ENCODE data around the gene GRAMD1B.

The GRAMD1B gene

DNA sequence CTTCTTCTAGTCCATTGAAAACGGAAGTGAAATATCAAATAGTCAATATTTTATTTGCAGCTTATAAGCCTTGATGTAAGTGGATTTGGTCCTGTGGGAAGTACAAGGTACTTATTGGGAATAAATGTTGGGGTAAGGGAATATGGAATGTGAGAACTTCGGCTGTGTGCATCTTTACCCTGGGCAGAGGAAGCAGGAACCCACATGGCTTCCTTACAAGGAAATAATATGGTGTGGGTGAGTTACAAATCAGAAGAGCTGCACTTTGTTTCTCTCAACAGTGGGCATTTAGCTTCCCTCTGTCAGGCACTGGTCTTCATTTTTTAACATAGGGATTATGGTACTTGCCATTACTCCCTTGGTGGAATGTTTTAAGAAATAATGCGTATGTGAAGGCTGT is 146.4 kb downstream of the GRAMD1B start:
- H3K4me3 ChIP-seq (ENCODE audit: low read length): no peak overlapping the region
- no peak for DNase-seq (ENCODE audit: low read depth, low spot score)

DNA sequence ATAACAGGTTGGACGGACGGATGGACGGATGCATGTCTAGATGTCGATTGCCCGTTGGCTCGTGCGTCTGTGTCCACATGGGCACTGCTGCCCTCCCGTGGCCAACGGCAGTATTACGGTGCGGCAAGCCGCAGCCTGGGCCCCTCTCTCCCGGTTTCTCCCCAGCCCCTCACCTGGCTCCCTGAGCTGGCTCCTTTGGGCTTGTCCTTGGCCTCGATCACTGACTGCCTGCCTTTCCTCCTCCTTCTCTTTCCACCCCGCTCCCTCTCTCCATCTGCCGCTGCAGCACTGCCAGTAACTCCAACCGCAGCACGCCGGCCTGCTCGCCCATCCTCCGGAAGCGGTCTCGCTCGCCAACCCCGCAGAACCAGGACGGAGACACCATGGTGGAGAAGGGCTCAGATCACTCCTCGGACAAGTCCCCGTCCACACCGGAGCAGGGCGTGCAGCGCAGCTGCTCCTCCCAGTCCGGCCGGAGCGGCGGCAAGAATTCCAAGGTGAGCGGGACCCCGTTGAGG is 147.1 kb downstream of the GRAMD1B start:
- H3K4me3 ChIP-seq (ENCODE audit: low read length): no peak overlapping the region
- no peak for DNase-seq (ENCODE audit: low read depth, low spot score)

DNA sequence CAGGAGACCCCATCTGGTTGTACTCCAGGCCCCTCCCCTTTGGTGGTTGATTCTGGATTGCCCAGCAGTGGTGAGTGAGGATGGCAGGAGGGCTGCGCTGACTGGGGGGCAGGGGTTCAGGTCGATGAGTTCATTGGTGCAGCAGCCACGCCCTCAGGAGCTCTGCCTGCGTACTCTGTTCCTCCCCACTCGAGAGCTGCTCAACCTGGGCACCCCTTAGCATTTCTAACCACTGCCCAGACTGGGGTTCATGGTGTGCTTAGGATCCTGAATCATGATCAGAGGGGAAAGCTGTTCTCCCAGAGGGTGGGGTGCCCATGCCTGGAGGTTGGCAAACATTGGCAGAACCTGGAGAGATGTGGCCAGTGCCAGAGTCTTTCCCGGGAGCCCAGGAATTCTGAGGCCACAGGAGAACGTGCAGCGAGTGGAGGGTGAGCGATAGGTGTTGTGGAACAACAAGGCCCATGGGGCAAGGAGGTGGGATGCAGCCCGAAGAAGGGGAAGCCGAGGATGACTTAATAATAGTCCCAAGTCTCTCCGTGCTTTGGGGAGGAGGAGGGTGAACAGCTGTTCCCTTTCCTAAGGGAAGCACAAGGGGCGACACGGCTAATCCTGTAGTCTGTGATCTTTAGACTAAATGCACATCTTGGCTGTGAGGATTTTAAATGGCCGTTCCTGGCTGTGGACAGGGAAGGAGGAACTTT is 148.9 kb downstream of the GRAMD1B start:
- H3K4me3 ChIP-seq (ENCODE audit: low read length): no peak overlapping the region
- no peak for DNase-seq (ENCODE audit: low read depth, low spot score)

DNA sequence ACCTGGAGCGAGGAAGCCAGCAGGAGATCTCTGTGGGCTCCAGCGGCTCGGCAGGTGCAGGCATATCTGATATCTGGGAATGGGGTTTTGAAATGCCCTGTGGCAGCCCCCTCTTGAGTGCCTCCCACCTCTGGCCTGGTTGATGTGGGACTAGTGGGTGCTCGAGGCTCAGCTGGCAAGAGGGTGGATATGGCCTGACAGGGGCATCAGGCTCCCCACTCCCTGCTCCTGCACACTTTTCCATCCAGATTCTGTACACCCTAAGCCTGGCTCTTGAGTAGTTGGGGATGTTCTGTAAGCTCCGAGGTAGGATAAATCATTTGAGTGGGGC is 149.4 kb downstream of the GRAMD1B start:
- DNase-seq (ENCODE audit: low read depth, low spot score): no peak

DNA sequence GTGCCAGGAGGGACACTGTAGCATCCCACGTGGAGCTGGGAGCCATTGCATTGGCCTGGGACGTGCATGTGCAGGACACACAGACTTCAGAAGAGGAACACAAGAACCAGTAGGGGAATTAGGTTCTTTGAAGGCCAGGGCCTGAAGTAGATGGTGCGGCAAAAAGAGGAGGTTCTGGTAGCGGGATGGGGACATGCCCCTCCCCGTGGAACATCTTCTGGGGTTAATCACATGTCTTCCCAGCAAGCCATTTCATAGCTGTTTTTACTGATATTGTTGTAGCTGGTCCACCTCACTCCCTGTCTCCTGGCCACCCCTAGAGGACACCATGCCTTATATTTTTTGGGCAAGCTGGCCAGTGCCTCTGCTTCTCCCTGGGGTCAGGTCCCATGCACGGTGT is 150.1 kb downstream of the GRAMD1B start:
- no peak overlapping the region for H3K4me3 ChIP-seq (ENCODE audit: low read length)
- DNase-seq (ENCODE audit: low read depth, low spot score): no peak

More for the DNA sequence above, 149.4 kb downstream of the GRAMD1B start:
- H3K4me3 ChIP-seq (ENCODE audit: low read length): no peak overlapping the region

DNA sequence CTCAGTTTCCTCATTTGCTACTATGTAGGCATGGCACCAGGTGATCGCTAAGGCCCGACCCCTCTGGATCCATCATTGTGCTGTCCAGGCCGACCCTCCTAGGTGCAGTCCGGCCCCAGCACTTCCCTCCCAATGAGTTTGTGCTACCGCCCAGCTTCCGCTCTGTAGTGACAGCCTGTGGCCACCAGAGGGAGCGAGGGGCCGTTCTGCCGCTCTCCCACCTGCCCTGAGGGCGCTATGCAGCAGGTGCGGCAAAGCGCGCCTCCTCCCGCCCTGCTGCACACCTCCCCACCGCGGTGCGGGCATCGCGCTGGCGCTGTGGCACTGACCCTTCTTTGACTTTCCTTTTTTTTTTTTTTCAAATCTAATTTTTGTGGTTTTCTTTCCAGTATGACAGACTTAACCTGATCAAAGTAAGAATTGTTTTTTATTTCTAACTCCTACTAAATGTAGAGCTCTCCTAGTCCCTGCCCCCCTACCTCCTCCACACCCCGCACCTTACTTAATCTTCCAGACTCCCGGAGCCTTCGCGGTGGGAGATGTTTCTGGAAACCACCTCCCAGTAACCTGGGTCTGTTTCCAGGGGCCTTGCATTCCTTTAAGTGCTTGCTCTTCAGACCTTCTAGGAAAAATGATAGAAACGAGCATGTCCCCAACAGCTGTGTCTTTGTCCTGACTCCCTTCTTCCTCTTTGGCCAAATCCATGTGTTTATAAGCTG is 150.6 kb downstream of the GRAMD1B start:
- H3K4me3 ChIP-seq (ENCODE audit: low read length): no peak overlapping the region
- DNase-seq (ENCODE audit: low read depth, low spot score): peak; percentile 41

DNA sequence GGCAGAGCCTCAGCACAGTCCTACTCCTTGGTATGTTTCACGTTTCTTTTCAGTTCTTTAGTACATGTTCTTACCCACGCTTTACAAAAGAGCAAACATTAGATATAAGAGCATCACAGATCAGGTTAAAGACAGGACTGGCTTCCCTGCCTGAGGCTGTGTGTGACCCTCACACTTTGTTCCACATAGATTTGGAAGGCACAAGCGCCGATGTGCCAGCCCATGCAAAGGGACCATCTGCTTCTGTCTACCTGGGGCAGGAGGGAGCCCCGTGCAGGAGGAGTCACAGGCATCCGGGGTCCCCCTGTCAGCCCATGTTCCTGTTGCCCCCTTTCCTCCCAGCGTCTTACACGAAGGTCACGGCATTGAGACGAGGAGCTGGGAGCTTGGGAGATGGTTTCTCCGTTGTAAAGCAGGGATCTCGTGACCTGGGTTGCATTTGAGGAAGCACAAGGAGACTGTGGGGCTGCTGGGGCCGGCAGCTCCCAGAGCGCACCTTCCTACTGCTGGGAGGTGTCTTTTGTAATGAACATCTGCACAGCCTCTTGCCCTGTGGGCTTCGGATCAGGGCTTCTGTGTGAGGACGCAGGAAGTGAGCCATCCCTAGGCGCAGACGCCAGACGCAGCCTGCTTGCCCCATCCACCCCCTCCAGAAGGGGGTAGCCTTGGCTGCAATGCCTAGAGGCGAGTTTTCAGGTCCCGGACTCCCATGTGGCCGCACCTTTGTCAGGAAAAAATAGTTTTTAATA is 151.8 kb downstream of the GRAMD1B start:
- DNase-seq (ENCODE audit: low read depth, low spot score): no peak
- H3K4me3 ChIP-seq (ENCODE audit: low read length): no peak overlapping the region

DNA sequence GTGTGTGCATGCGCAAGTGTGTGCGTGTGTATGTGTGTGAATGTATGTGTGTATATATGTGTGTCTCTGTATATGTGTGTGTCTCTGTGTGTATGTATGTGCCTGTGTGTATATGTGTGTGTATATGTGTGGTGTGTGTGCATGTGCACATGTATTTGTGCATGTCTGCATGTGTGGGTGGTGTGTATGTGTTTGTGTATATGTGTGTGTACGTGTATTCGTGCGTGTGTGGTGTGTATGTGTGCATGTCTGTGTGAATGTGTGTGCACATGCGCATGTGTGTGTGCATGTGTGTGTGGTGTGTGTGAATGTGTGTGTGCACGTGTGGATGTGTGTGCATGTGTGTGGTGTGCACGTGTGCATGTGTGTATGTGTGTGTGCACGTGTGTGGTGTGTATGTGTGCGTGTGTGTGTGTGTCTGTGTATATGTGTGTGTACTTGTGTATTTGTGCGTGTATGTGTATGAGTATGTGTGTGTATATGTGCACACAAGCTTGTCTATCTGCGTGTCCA is 153.0 kb downstream of the GRAMD1B start:
- no peak for DNase-seq (ENCODE audit: low read depth, low spot score)
- H3K4me3 ChIP-seq (ENCODE audit: low read length): no peak overlapping the region

DNA sequence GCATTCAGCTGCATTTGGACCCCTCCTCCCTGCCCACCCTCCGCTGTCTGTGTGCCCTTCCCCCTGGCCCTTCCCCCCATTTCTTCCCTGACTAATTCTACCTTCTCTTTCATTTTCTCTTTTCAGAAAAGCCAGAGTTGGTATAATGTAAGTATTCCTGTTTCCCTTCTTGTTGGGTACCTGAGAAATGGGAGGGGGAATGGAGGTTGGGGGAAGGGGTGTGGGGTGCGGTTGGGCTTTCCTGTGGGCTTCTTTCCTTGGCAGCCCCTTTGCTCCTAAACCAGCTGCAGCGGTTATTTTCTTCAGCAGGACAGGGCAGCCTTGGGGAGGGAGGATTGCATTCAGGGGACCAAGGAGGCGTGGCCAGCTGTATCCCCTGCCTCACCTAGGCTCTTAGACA is 154.1 kb downstream of the GRAMD1B start:
- no peak for DNase-seq (ENCODE audit: low read depth, low spot score)
- no peak overlapping the region for H3K4me3 ChIP-seq (ENCODE audit: low read length)

DNA sequence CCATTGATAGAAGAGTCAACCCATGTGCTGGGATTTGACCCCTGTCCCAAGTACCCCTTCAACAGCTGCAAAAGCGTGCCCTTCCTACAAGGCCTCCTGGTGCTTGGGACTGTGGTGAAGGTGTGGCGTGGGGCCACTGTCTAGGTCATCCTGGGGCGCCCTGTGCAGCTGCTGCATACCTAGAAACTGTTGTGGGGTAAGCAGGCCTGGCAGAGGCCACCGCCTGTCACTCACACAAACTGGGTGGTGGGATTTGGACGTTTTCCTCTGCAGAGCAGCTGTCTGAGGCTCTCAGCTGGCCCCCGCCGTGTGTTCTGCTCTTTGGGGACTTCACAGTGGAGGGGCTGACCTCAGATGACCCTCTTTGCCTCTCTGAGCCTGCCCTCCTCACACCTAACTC is 154.7 kb downstream of the GRAMD1B start:
- H3K4me3 ChIP-seq (ENCODE audit: low read length): no peak overlapping the region
- DNase-seq (ENCODE audit: low read depth, low spot score): no peak

DNA sequence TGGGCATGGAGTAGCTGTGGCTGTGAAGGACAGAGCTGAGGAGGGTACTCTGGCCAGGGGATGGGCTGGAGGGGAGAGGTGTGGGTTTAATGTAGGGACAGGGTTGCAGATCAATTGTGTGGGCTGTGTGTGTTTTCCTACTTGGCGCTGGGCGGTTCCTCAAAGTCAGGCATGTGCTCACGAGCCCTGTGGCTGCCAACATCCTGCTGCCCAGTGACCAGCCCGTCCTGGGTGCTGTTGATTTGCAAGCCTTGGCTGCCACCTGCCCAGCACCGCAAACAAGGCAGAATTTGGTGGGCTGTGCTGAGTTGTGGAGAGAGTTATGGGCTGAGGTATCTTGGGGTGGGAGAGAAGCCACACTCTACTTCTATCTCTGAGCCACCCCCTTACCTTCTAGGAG is 155.1 kb downstream of the GRAMD1B start:
- no peak overlapping the region for H3K4me3 ChIP-seq (ENCODE audit: low read length)

DNA sequence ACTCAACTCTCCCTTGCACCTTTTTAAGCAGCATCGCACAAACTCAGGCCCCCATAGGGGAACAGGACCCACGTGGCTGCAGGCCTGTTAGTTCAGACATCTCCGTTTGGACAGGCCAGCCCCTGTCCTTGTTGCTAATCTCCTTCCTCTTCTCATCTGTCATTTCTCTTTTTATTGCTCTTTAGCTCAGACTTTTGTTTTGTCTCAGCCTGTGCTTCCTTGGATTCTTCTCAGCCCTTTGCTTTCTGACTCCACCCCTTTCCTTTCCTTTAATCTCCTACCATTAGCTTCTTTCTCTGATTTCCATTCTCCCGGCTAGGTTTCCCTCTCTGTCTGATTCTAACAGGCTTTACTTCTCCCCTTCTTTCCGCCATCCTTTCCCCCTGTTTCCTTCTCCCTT is 155.6 kb downstream of the GRAMD1B start:
- no peak for DNase-seq (ENCODE audit: low read depth, low spot score)
- no peak overlapping the region for H3K4me3 ChIP-seq (ENCODE audit: low read length)

More for the DNA sequence above, 155.1 kb downstream of the GRAMD1B start:
- no peak for DNase-seq (ENCODE audit: low read depth, low spot score)

DNA sequence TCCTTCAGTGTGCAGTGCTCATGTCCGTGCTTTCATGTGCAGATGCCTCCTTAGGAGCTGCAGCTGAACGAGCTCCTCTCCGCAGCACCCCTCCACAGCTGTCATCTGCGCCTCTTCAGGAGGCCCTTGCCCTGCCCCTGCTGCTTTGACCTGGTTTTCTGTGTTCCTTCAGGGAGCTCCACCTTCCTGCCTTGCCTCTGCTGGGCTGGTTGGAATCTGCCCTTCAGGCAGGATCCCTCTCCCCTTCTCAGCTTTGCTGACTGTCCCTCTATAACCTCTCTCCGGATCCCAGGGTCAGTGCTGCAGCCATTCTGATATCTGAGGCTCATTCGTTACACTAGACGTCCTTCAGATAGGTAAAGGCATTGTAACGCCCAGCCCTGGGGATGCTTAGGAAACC is 156.5 kb downstream of the GRAMD1B start:
- no peak overlapping the region for H3K4me3 ChIP-seq (ENCODE audit: low read length)

DNA sequence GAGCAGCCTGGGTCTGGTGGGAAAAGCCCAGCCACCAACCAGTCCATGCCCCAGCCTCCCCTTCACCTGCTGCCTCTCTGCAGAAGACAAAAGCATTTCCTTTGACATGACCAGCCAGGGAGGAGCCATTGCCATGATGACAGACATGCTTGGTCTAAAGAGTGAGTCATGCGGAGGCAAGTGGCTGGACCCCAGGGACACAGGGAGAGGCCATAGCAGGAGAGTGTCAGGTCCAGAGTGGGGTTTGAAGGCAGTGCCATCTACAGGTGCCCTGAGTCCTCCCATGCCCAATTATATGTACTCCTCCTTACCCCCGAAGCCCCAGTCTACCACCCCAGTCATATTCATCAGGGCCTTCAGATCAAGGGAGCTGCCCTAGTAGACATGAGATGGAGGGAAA is 157.0 kb downstream of the GRAMD1B start:
- no peak for DNase-seq (ENCODE audit: low read depth, low spot score)
- H3K4me3 ChIP-seq (ENCODE audit: low read length): no peak overlapping the region

More for the DNA sequence above, 156.5 kb downstream of the GRAMD1B start:
- DNase-seq (ENCODE audit: low read depth, low spot score): no peak

DNA sequence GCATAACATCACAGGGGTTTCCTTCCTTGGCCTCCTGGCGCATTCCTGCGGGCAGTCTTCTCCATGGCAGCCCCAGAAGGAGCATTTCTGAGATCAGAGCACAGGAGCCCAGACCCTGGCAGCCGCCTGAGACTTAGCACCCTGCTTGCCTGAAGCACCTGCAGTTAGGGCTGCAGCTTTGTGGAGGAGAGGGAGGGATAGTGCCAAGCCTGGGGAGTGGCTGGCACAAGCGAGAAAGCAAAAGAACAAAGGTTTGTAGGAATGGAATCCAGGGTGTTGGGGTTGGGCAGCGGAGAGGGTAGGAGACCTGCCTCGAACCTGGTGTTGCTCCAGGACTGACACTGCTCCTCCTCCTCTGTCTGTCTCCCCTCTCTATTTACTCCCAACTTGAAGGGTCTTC is 157.5 kb downstream of the GRAMD1B start:
- no peak for DNase-seq (ENCODE audit: low read depth, low spot score)

DNA sequence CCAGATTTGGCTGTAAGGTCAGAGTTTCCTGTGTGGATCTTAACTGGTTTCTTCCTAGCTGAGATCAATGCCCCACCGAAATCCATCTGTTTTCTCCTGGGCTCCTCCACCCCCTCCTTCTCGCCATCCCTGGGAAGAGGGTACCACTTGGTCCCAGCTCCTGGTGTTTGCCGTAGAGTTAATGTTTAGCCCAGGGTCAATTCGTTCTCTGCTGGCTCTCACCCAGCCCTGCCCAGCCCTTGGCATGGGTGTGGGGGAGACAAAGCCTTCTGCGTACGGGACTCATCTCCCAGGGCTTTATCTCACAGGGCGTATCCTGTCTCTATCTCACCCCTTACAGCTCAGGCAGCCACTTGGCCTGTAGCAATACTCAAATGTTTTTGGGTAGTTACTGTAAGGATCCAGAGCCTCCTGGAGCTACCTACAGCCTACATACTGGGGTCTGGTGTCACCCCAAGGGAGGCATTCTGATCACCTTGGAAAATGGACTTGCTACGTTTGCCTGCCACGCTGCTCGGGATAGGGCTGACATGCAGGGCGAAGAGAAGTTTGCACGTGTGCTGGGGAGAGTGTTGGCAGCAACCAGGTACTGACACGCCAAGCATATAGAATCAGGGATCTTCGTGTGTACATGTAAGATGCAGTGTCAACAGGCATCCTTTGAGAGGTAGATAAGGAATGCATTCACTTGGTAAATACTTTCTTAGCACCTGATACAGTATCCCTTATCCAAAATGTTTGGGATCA is 158.2 kb downstream of the GRAMD1B start:
- H3K4me3 ChIP-seq (ENCODE audit: low read length): no peak overlapping the region
- DNase-seq (ENCODE audit: low read depth, low spot score): no peak

More for the DNA sequence above, 157.5 kb downstream of the GRAMD1B start:
- no peak overlapping the region for H3K4me3 ChIP-seq (ENCODE audit: low read length)

DNA sequence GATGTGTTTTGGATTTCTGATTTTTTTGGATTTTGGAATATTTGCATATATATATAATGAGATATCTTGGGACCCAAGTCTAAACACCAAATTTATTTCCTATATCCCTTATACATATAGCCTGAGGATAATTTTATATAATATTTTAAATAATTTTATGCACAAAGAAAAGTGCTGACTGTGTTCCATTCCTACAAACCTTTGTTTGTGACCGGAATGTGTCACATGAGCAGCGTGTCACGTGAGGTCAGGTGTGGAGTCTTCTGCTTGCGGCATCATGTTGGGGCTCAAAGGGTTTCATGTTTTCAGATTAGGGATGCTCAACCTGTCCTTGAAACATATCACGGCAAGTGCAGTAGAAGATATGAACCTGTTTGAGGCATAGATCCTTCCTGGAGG is 158.8 kb downstream of the GRAMD1B start:
- H3K4me3 ChIP-seq (ENCODE audit: low read length): no peak overlapping the region
- DNase-seq (ENCODE audit: low read depth, low spot score): no peak

DNA sequence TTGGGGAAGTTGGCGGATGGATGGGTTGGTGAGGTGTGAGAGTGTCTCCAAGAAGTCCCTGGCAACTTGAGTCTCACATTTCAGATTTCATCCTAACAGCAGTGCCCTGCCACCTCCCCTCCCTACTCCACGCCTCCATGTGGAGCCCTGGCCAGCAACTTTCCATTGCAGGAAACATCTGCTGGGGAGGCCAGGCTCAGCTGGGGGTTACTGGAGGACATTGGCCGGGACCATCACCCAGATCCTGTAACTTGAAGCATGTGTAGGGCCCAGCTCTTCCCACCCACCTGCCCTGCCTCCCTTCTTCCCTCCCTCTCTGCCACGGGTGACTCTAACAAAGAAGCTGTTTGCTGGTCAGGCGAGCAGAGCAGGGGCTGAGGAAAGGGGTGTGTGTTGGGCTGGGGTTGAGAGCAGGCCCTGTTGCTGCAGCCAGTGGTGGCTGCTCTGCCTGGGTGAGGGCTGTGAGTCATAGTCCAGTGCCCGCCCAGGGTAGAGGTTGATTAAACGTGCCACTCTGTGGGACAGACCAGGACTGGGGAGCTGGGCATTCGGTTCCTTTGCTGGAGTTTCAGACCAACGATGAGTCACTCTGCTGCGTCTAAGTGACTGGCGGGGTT is 160.3 kb downstream of the GRAMD1B start:
- no peak for DNase-seq (ENCODE audit: low read depth, low spot score)
- no peak overlapping the region for H3K4me3 ChIP-seq (ENCODE audit: low read length)

DNA sequence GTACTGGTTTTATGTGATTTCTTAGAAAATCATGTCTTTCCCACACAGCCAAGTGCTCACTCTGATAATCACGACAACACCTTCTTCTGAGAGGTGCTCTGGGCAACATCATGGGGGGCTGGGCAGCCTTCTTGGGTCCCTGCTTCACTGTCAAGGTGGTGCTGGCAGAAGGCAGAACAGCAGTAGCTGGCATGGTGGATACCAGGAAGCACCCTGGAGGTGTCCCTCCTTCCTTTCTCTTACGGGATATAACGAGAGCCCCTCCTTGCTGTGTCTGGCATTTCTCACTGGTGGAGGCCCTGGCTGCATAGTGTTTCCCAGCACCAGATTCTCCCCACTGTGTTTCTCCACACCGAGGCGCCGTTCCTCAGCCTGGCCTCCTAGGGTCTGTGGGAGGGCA is 163.5 kb downstream of the GRAMD1B start:
- DNase-seq (ENCODE audit: low read depth, low spot score): no peak
- no peak overlapping the region for H3K4me3 ChIP-seq (ENCODE audit: low read length)

All from Jurkat, Clone E6-1 (cell line).